Effector memory CD4-positive, alpha-beta T cell (primary cell): ENCODE results near the gene TP53BP1.

Experiments
- DNase-seq, 3 donors: peaks; one replicate each; pipeline ENCODE4 v3.0.0-alpha.2; 2020
- H3K27ac ChIP-seq: 2 replicates; pipeline ENCODE4 v1.7.0; 2013; ENCODE audit warnings: mild to moderate bottlenecking, low read length, moderate library complexity; ENCODE audit not compliant: insufficient read depth, poor library complexity, severe bottlenecking
- H3K27me3 ChIP-seq: replicated peaks from 2 replicates; pipeline ENCODE4 v1.7.0; 2013; ENCODE audit warnings: mild to moderate bottlenecking, low read length; ENCODE audit not compliant: insufficient read depth, control insufficient read depth, poor library complexity, severe bottlenecking
- H3K36me3 ChIP-seq: 2 replicates; pipeline ENCODE4 v1.7.0; 2013; ENCODE audit warnings: mild to moderate bottlenecking, low read length, moderate library complexity; ENCODE audit not compliant: control insufficient read depth, insufficient read depth
- H3K4me1 ChIP-seq: 2 replicates; pipeline ENCODE4 v1.7.0; 2013; ENCODE audit warnings: low read length, mild to moderate bottlenecking; ENCODE audit not compliant: control insufficient read depth, insufficient read depth, poor library complexity, severe bottlenecking
- H3K4me3 ChIP-seq: 2 replicates; pipeline ENCODE4 v1.7.0; 2013; ENCODE audit warnings: low read length, low read depth, mild to moderate bottlenecking; ENCODE audit not compliant: insufficient read depth, poor library complexity, severe bottlenecking
- H3K9me3 ChIP-seq: 2 replicates; pipeline ENCODE4 v1.7.0; 2013; ENCODE audit warnings: mild to moderate bottlenecking, low read length, moderate library complexity; ENCODE audit not compliant: control insufficient read depth

Gene TP53BP1

GRCh38 chr15:43528542-43529007 is 35.6 kb upstream of the TP53BP1 start:
- Histone ChIP-seq H3K36me3 (no peaks in the 10 kb centered on the region), H3K27ac (no peak overlapping the region)
- no peak for DNase-seq

GRCh38 chr15:43527802-43528541 is 35.0 kb upstream of the TP53BP1 start:
- no peaks in the 10 kb centered on the region for H3K36me3 ChIP-seq
- no peak overlapping the region for H3K4me3 ChIP-seq
- H3K27ac ChIP-seq: no peak overlapping the region
- no peak for DNase-seq
- no peaks in the 10 kb centered on the region for H3K9me3 ChIP-seq
- H3K27me3 ChIP-seq: no peaks in the 10 kb centered on the region
- peaks cover 3% of the 10 kb centered on the region for H3K4me1 ChIP-seq

More at GRCh38 chr15:43528542-43529007, 35.6 kb upstream of the TP53BP1 start:
- H3K4me3 ChIP-seq: no peak overlapping the region
- no peaks in the 10 kb centered on the region for H3K9me3 ChIP-seq
- H3K4me1 ChIP-seq: peaks cover 3% of the 10 kb centered on the region
- no peaks in the 10 kb centered on the region for H3K27me3 ChIP-seq

GRCh38 chr15:43527016-43527801 is 34.3 kb upstream of the TP53BP1 start:
- H3K36me3 ChIP-seq: peaks cover 2% of the 10 kb centered on the region
- no peaks in the 10 kb centered on the region for H3K27me3 ChIP-seq
- H3K27ac ChIP-seq: no peak overlapping the region
- H3K4me1 ChIP-seq: peaks cover 3% of the 10 kb centered on the region
- no peaks in the 10 kb centered on the region for H3K9me3 ChIP-seq
- no peak overlapping the region for H3K4me3 ChIP-seq
- DNase-seq: no peak

- no peak for DNase-seq
- Histone ChIP-seq H3K4me3 (no peak overlapping the region), H3K27me3 (no peaks in the 10 kb centered on the region), H3K27ac (no peak overlapping the region), H3K4me1 (peaks cover 3% of the 10 kb centered on the region), H3K36me3 (peaks cover 3% of the 10 kb centered on the region), H3K9me3 (no peaks in the 10 kb centered on the region)
Measured at GRCh38 chr15:43526261-43526930, 33.4 kb upstream of the TP53BP1 start.

GRCh38 chr15:43525131-43525530 is 32.2 kb upstream of the TP53BP1 start:
- Histone ChIP-seq H3K4me3 (no peak overlapping the region), H3K36me3 (peaks cover 8% of the 10 kb centered on the region)
- DNase-seq: no peak

GRCh38 chr15:43524254-43524845 is 31.4 kb upstream of the TP53BP1 start:
- H3K9me3 ChIP-seq: no peaks in the 10 kb centered on the region
- peaks cover 8% of the 10 kb centered on the region for H3K36me3 ChIP-seq
- peaks cover 3% of the 10 kb centered on the region for H3K4me1 ChIP-seq
- no peaks in the 10 kb centered on the region for H3K27me3 ChIP-seq
- H3K4me3 ChIP-seq: no peak overlapping the region
- no peak for DNase-seq
- no peak overlapping the region for H3K27ac ChIP-seq

More at GRCh38 chr15:43525131-43525530, 32.2 kb upstream of the TP53BP1 start:
- Histone ChIP-seq H3K9me3 (no peaks in the 10 kb centered on the region), H3K4me1 (peaks cover 3% of the 10 kb centered on the region), H3K27me3 (no peaks in the 10 kb centered on the region), H3K27ac (no peak overlapping the region)

- H3K9me3 ChIP-seq: no peaks in the 10 kb centered on the region
- H3K4me3 ChIP-seq: no peak overlapping the region
- peaks cover 3% of the 10 kb centered on the region for H3K4me1 ChIP-seq
- DNase-seq: no peak
- no peak overlapping the region for H3K27ac ChIP-seq
- H3K36me3 ChIP-seq: peaks cover 8% of the 10 kb centered on the region
- no peaks in the 10 kb centered on the region for H3K27me3 ChIP-seq
Measured at GRCh38 chr15:43523646-43524045, 30.7 kb upstream of the TP53BP1 start.

- DNase-seq: no peak
- peaks cover 12% of the 10 kb centered on the region for H3K4me1 ChIP-seq
- no peak overlapping the region for H3K27ac ChIP-seq
- H3K9me3 ChIP-seq: no peaks in the 10 kb centered on the region
- H3K27me3 ChIP-seq: no peaks in the 10 kb centered on the region
- H3K4me3 ChIP-seq: no peak overlapping the region
- peaks cover 8% of the 10 kb centered on the region for H3K36me3 ChIP-seq
Measured at GRCh38 chr15:43522247-43522646, 29.3 kb upstream of the TP53BP1 start.

- Histone ChIP-seq H3K9me3 (no peaks in the 10 kb centered on the region), H3K27me3 (no peaks in the 10 kb centered on the region), H3K4me3 (no peak overlapping the region), H3K4me1 (peaks cover 12% of the 10 kb centered on the region), H3K27ac (no peak overlapping the region), H3K36me3 (peaks cover 8% of the 10 kb centered on the region)
- DNase-seq: no peak
Measured at GRCh38 chr15:43521419-43521818, 28.5 kb upstream of the TP53BP1 start.
